GM23248 (cell line): Measurements from ENCODE around the gene SART3. TPM values are rescaled to one million over a fixed set of nuclear protein-coding genes. Genes with fewer than 3 reads are reported as not detected.

Experiments used
- DNase-seq: peaks from one replicate; pipeline ENCODE4 v3.0.0-alpha.2; 2015
- H2AFZ ChIP-seq: fragments of 200-600 bp; sonication (generic); 2 replicates; pipeline ENCODE4 v1.6.1; 2016; ENCODE audit warnings: antibody characterized with exemption
- H3F3A ChIP-seq: fragments of 200-600 bp; sonication (generic); 2 replicates; pipeline ENCODE4 v1.6.1; 2016; ENCODE audit warnings: mild to moderate bottlenecking, antibody characterized with exemption, mixed run types; ENCODE audit not compliant: insufficient read depth
- H3K27ac ChIP-seq: fragments of 200-600 bp; sonication (generic); 2 replicates; pipeline ENCODE4 v1.5.1; 2016; ENCODE audit warnings: mild to moderate bottlenecking
- H3K27me3 ChIP-seq: fragments of 200-600 bp; sonication (generic); replicated peaks from 2 replicates; pipeline ENCODE4 v1.6.1; 2016; ENCODE audit warnings: mild to moderate bottlenecking; ENCODE audit not compliant: insufficient read depth
- H3K36me3 ChIP-seq: fragments of 200-600 bp; sonication (generic); 2 replicates; pipeline ENCODE4 v1.6.1; 2016; ENCODE audit warnings: low read depth, mild to moderate bottlenecking
- H3K4me1 ChIP-seq: fragments of 200-600 bp; sonication (generic); 2 replicates; pipeline ENCODE4 v1.6.1; 2016; ENCODE audit warnings: mild to moderate bottlenecking; ENCODE audit not compliant: insufficient read depth
- H3K4me2 ChIP-seq: fragments of 200-600 bp; sonication (generic); one replicate; pipeline ENCODE4 v1.6.1; 2016; ENCODE audit warnings: mild to moderate bottlenecking; ENCODE audit not compliant: unreplicated experiment
- H3K4me3 ChIP-seq: fragments of 200-600 bp; sonication (generic); 2 replicates; pipeline ENCODE4 v1.5.1; 2016; ENCODE audit warnings: mild to moderate bottlenecking
- H3K79me2 ChIP-seq: fragments of 200-600 bp; sonication (generic); 2 replicates; pipeline ENCODE4 v1.6.1; 2016; ENCODE audit warnings: mild to moderate bottlenecking; ENCODE audit not compliant: insufficient read depth
- H3K9ac ChIP-seq: fragments of 200-600 bp; sonication (generic); 2 replicates; pipeline ENCODE4 v1.6.1; 2016; ENCODE audit warnings: mild to moderate bottlenecking
- H3K9me2 ChIP-seq: fragments of 200-600 bp; sonication (generic); 2 replicates; pipeline ENCODE4 v1.6.1; 2016; ENCODE audit warnings: mixed run types, mild to moderate bottlenecking, moderate library complexity; ENCODE audit not compliant: insufficient read depth
- H3K9me3 ChIP-seq: fragments of 200-600 bp; sonication (generic); one replicate; pipeline ENCODE4 v1.6.1; 2017; ENCODE audit warnings: low read depth
- H4K20me1 ChIP-seq: fragments of 200-600 bp; sonication (generic); 2 replicates; pipeline ENCODE4 v1.6.0; 2016; ENCODE audit not compliant: insufficient read depth
- EZH2 ChIP-seq: fragments of 200-600 bp; sonication (generic); IDR thresholded peaks from 2 replicates; pipeline ENCODE4 v1.6.1; 2018; ENCODE audit warnings: antibody characterized with exemption, mild to moderate bottlenecking; ENCODE audit not compliant: insufficient read depth, poor library complexity, severe bottlenecking
- EZH2phosphoT487 ChIP-seq: fragments of 200-600 bp; sonication (generic); IDR thresholded peaks from 2 replicates; pipeline ENCODE4 v1.6.1; 2018; ENCODE audit warnings: antibody characterized with exemption, moderate library complexity, mild to moderate bottlenecking, low read depth; ENCODE audit not compliant: insufficient read depth
- WGBS, 2 experiments: methylation state at CpG; one replicate each; pipeline ENCODE4 v1.1.6; 2015 to 2017; ENCODE audit warnings: low lambda C conversion rate in 2 of 2, low coverage in 1 of 2; ENCODE audit errors: missing lambda C conversion rate in 2 of 2; 5-methylcytosine and 5-hydroxymethylcytosine counted together
- in situ Hi-C: fragments of 300-500 bp; cut with MboI; formaldehyde crosslinking; loops from 2 replicates; pipeline ENCODE4 v1.15.0; 2020
- polyA plus RNA-seq: library from polyadenylated mRNA; unstranded; fragments of >200 nt; fragmentation: Nextera tagmentation; extraction: Ambion mirVana; gene quantifications from 2 replicates; pipeline ENCODE4 v1.2.1, GENCODE V29; 2016
- total RNA-seq: library from RNA; depleted of rRNA; stranded (reverse); fragments of >200 nt; shearing (Covaris generic); gene quantifications from 2 replicates; pipeline ENCODE4 v1.2.3, GENCODE V29; 2014

SART3 gene
- total and polyA plus RNA-seq, 2 experiments from 2014 or later: 20.5 to 29.7 TPM

GRCh38 chr12:108505129-108505528, 55.8 kb downstream of the SART3 start:
- Histone ChIP-seq H3K79me2 (no peaks in the 10 kb centered on the region), H3K9ac (no peak overlapping the region), H3K36me3 (no peaks in the 10 kb centered on the region), H4K20me1 (no peaks in the 10 kb centered on the region), H3K27me3 (0 out of 2 replicates have a peak, but pooled peaks cover 6% of the 10 kb centered on the region), H3K4me2 (no peak overlapping the region), H3K27ac (no peak overlapping the region), H3K4me1 (no peaks in the 10 kb centered on the region), H3K9me2 (no peaks in the 10 kb centered on the region), H2AFZ (no peak overlapping the region), H3F3A (no peaks in the 10 kb centered on the region), H3K9me3 (no peaks in the 10 kb centered on the region), H3K4me3 (no peak overlapping the region)
- DNase-seq: no peak
- in situ Hi-C loops: no loop called here
- TF ChIP-seq EZH2phosphoT487: no peak
- WGBS, 2 experiments: 45% methylated on average over 7 of the region's 7 CpGs

- H3K9me2 ChIP-seq: no peaks in the 10 kb centered on the region
- WGBS, 2 experiments: 30 to 43% methylated on average over 2 of the region's 2 CpGs
- no peak overlapping the region for H3K4me3 ChIP-seq
These were observed 58.1 kb downstream of the SART3 start for GRCh38 chr12:108502922-108503321.

GRCh38 chr12:108498136-108498535, 62.8 kb downstream of the SART3 start:
- no peak overlapping the region for H3K9ac ChIP-seq
- no peaks in the 10 kb centered on the region for H3K9me2 ChIP-seq
- no peak overlapping the region for H3K27ac ChIP-seq
- H4K20me1 ChIP-seq: no peaks in the 10 kb centered on the region
- in situ Hi-C loops: no loop called here
- H3F3A ChIP-seq: no peaks in the 10 kb centered on the region
- no peaks in the 10 kb centered on the region for H3K36me3 ChIP-seq
- no peaks in the 10 kb centered on the region for H3K79me2 ChIP-seq
- TF ChIP-seq EZH2phosphoT487: no peak
- TF ChIP-seq EZH2: no peak
- no peaks in the 10 kb centered on the region for H3K4me1 ChIP-seq
- DNase-seq: no peak
- WGBS, 2 experiments: 62 to 69% methylated on average over 11 of the region's 11 CpGs
- H3K27me3 ChIP-seq: peaks cover 21% of the 10 kb centered on the region
- H2AFZ ChIP-seq: no peak overlapping the region
- no peak overlapping the region for H3K4me2 ChIP-seq
- H3K9me3 ChIP-seq: no peaks in the 10 kb centered on the region
- no peak overlapping the region for H3K4me3 ChIP-seq

More at GRCh38 chr12:108502922-108503321, 58.1 kb downstream of the SART3 start:
- no peaks in the 10 kb centered on the region for H3K4me1 ChIP-seq
- no peak for DNase-seq
- TF ChIP-seq EZH2: no peak
- TF ChIP-seq EZH2phosphoT487: no peak
- no peak overlapping the region for H3K9ac ChIP-seq
- no peaks in the 10 kb centered on the region for H3K36me3 ChIP-seq
- H3K27ac ChIP-seq: no peak overlapping the region
- no peak overlapping the region for H2AFZ ChIP-seq
- no peaks in the 10 kb centered on the region for H3F3A ChIP-seq
- no peak overlapping the region for H3K4me2 ChIP-seq
- no peaks in the 10 kb centered on the region for H3K9me3 ChIP-seq
- H3K79me2 ChIP-seq: no peaks in the 10 kb centered on the region
- in situ Hi-C loops: no loop called here
- H3K27me3 ChIP-seq: peaks cover 6% of the 10 kb centered on the region; the same call in 1 of the 2 replicates
- H4K20me1 ChIP-seq: no peaks in the 10 kb centered on the region

GRCh38 chr12:108495823-108496579, 65.0 kb downstream of the SART3 start:
- TF ChIP-seq EZH2phosphoT487: no peak
- TF ChIP-seq EZH2: no peak
- Histone ChIP-seq H3K36me3 (no peaks in the 10 kb centered on the region), H3K27me3 (peaks cover 24% of the 10 kb centered on the region), H3F3A (no peaks in the 10 kb centered on the region), H3K9ac (no peak overlapping the region), H2AFZ (no peak overlapping the region), H3K4me2 (no peak overlapping the region), H3K27ac (no peak overlapping the region), H3K9me3 (no peaks in the 10 kb centered on the region), H3K4me3 (no peak overlapping the region), H3K4me1 (no peaks in the 10 kb centered on the region), H4K20me1 (no peaks in the 10 kb centered on the region), H3K9me2 (no peaks in the 10 kb centered on the region), H3K79me2 (no peaks in the 10 kb centered on the region)
- in situ Hi-C loops: no loop called here
- WGBS, 2 experiments: 2 to 3% methylated on average over 11 of the region's 11 CpGs
- DNase-seq: no peak
